ENCODE measurements around the gene ZNF526.

Gene ZNF526

DNA sequence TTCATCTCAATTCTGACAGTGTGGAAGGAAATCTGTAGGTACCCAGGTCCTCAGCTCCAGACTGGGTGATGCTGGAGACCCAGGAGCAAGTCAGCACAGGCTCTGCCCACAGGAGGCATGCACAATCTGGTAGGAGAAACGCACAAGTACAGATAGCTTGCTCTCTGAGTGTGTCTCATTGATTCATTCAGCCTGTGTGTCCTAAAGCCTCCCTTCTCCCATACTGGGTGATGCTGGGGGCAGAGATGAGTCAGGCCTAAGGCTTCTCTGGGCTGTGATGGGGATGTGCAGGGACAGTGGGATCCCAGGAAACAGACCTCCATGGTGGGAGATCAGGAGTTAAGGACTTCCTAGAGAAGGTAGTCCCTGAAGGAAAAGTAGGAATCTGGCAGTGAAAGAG is 6.8 kb downstream of the ZNF526 start:
- DNase-seq: peak; percentile 23

DNA sequence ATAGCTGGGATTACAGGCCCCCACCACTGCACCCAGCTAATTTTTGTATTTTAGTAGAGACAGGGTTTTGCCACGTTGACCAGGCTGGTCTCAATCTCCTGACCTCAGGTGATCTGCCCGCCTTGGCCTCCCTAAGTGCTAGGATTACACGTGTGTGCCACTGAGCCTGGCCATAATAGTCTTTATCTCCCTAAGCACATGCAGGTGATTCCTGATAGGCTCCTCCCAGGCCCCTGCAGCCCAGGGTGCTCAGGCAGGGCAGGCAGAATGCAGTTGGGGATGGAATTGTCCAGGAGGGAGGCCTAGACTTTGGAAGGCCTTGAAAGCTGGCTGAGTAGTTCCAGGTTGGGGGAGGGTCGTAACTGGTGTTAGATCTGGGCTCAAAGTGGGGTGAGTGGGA is 8.5 kb downstream of the ZNF526 start:
- DNase-seq: no peak

DNA sequence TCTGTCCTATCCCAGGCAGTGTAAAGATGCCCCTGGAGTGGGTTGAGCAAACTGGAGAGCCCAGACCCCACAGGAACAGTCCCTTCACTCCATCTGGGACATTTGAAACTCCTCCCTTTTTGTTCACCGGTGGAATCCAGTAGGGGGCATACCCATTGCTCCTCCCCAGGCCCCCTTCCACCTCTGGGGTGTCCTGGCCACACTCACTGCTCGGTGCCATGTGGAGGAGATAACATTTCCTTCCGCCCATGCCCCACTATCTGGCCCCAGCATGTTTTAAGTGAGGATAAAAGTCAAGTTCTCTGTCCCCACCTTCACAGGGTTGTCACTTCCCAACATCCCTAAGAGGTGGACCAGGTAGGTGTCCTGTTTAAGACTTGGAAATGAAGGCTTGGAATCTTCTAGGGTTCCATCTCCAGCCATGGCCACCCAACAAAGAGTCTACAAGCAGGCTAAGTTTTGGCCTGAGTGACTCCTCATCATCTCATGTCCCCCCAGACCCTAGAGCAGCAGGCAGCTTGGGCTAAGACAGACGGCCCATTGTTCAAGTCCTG is 9.3 kb downstream of the ZNF526 start:
- DNase-seq: no peak

DNA sequence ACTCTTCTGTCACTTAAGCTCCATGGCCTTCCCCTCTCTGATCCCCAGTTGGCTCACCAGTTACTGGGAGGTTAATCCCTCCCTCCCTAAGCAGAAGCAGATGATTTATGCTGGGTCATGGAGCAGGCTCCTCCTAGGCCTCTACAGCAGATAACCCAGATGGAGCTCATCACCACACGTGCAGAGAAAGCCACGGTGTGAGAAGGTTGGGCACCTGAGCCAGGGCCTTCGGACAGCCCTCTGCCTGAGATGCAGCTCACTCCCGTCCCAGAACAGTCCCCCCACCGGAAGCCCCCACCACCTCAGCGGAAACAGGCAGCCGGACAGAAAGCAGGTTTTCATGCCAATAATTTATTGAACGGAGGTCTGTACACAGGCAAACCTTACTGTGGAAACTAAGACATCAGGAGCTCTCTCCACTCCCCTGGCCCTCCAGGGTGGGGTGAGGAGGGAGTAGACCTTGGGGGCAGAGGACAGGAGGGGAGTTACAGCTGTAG is 9.8 kb downstream of the ZNF526 start:
- peak; percentile 11 for DNase-seq

DNA sequence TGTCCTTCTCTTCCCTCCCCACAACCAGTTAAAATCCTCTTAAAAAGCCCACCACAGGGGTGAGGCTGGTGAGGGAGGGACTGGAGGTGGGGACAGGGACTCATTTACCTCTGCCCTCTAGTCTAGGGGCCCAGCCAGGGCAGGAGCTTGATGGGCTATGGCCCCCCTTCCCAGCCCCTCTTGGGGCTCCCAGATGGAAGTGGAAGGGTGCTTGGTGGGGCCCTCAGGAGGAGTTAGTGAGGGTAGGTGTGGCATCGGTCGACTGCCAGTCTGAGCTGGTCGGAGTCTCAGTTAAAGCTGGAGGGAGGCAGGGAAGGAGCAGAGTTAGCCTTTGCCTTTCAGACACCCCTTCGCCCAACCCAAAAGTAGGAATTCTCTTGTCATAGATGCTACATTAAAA is 10.5 kb downstream of the ZNF526 start:
- no peak for DNase-seq

DNA sequence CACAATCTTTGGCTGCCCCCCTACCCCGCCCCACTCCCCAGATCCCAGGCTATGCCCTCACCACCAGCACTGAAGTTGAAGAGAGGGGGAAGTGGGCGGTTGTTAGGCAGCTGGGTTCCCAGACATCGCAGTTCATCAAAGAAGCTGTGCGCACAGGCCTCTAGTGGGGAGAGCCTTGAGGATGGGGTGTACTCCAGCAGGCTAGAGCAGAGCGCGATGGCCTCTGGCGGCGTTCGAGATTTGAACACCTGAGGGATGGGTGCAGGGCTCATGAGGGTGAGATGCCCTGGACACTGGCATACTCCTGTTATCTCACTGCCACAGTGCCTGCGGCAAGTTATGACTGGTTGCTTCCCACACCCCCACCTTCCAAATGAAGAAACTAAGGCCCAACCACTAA is 12.3 kb downstream of the ZNF526 start:
- no peak for DNase-seq

DNA sequence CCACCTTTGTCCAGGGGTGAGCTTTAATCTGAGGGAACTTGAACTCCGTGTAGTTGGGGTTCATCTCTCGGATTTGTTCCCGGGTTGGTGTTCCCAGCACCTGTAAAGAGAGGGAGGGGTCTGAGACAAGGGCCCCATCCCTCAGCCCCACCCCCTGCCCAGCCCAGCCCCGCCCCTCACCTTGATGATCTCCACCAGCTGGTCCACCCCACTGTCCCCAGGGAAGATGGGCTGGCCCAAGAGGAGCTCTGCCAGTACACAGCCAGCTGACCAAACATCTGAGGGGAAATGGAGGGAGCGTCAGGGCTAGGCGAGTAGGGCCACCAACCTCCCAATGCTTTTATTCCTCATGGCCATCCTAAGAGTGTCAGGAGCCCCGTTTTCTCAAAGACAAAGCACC is 13.0 kb downstream of the ZNF526 start:
- no peak for DNase-seq

DNA sequence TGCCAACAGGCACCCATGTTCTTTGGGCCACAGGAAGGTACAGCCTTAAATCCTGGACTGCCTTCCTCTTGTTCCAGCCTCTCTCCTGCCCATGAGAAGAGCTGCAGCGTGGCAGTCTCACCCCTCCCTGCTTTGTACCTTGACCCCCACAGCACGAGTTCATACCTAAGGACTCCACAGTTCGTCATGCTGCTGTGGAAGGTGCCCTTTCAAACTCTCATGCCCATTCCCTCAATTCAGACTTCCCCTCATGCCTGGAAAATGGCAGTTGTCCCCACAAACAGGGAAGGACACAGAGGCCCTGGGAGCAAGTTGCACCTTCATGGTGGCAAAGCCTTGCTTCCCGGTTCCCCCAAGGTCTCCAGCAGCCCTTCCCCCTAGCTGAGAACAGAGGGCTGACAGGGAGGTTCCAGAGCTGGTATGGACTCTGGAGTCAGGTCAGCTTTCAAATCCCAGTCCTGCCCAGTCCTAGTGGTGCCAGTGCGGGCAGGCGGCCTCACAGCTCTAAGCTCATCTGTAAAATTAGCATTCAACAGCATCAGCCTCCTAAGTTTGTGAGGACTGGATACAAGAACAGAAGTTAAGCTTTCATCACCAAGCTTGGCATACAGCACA is 13.7 kb downstream of the ZNF526 start:
- DNase-seq: no peak

DNA sequence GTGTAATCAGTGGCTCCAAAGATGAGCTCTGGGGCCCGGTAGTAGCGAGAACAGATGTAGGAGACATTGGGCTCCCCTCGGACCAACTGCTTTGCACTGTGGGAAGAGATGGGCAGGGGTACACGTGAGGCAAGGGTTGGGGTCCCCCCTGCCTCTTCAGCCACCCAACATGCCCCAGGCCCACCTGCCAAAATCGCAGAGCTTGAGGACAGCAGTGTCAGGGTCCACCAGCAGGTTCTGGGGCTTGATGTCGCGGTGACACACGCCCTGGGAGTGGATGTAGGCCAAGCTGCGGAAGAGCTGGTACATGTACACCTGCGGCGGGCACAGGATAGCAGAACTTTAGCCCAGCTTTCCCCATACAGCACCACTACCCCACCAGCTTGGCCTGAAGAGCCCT is 14.3 kb downstream of the ZNF526 start:
- DNase-seq: no peak

DNA sequence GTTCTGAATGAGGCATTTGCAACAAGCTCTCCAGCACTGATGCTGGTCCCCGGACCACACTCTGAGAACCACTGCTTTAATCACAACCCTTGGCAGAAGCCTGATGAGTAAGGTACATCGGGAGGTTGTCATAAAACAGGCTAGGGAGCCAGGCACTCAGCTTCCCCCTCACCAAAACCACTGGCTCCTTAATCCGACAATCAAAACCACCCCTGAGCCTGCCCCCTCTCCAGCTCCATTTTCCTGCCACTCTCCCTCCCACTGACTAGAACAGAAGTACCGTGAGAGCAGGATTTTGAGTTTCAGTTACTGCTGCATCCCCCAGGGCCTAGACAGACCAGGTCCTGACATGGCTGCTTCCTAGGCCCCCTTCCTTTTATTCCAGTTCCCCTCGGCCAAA is 15.1 kb downstream of the ZNF526 start:
- no peak for DNase-seq

DNA sequence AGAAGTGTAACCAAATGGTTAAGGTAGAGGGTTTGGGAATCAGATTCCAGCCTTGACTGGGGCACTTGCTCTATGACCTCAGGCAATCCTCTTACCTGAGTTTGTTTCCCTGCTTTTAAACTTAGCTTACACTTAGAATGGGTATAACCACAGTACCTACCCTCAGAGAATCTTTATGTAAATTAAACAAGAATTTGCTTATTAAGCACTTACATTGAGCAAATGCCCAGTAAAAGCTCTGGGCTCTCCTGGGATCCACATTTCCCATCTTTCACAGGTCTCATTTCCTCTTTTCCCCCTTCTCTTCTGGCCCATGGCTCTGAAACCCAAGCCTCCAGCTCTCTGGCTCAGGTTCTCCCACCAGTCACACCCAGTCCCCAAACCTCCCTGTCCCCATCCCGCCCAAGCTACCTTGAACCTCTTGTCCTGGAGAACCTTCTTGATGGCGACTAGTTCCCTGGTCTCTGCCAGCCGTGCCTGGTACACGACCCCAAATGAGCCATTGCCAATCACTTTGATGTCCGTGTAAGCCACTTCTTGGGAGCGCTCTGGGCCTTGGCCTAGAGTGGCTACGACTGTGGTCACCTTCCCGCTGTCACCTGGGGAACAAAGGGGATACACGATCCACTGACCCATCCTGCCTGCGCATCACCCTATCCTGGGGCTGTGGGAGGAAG is 19.6 kb downstream of the ZNF526 start:
- no peak for DNase-seq

DNA sequence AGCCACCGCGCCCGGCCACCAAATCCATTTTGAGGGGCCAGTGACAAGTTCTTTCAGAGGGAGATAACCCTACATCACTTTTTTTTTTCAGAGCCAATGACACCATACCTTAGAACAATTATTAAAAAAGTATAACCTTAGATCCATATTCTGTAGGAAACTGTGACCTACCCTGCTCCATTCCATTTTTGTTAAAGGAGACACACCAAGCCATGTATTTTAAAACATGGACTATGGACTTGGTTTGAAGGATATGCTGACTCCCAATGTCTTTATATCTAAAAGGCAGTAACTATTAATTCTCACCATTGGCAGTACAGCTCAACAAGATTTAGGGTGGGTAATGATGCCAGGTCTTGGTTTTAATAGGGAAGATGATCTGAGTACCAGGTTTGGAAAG is 21.2 kb downstream of the ZNF526 start:
- no peak for DNase-seq

DNA sequence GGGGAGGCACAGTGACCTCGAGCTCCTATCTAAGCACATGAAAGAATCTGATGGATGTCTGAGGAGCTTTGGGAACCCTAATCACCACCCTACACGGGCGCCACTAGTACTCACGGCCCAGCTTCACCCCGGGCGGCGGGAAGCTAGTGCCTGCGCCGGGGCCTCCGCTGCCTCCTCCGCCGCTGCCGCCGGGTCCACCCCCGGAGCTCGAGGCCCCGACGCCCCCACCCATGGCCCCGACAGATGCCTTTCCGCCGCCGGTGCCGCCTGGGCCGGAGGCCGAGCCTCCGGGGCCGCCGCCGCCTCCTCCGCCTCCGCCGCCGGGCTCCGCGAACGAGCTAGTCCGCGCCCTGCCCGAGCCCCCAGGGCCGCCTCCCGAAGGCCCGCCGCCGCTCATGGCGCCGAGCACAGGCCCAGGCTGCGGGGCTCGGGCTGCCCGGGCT is 22.0 kb downstream of the ZNF526 start:
- no peak for DNase-seq

DNA sequence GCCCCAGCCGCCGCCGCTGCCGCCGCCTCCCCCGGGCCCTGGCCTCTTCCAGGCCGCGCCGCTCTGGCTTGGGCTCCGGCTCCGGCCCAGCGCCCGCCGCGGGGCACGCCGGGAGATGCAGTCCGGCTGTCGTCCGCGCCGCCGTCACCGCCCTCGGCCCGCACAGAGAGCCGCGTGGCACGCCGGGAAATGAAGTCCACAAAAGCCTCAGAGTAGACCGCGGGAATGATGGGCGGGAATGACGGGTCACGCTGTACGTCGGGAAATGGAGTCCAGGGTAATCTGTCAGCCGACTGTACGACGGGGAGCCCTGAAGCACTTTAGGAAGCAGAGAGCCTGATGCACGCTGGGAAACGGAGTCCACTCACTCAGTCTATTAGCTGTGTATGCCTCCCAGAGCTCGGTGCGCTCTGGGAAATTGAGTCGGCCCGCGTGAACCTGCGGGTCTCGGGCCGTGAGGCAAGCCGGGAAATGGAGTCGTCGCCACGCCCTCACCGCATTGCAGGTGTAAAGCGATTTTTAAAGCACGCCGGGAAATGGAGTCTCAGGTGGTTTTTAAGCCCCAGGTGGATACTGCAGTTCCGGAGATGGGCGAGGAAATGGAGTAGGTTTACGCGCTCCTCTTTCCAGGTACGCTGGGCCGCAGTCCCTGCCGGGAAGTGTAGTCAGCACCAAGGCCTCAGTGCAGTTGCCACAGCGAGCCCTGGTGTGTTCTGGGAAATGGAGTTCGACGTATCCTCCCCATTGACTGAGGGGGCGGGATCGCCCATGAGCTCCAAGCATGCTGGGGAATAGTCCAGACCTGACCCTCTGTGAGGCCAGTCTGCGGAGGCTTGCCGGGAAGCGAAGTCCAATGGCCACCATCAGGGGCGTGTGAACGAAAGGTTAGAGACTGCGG is 22.6 kb downstream of the ZNF526 start, which contains the start of gene GSK3A:
GSK3A (minus strand) TSS at position 91 of the 898 bp plus-strand sequence. CDS start 137 bp downstream, outside the sequence.
- DNase-seq: peak; percentile 99

DNA sequence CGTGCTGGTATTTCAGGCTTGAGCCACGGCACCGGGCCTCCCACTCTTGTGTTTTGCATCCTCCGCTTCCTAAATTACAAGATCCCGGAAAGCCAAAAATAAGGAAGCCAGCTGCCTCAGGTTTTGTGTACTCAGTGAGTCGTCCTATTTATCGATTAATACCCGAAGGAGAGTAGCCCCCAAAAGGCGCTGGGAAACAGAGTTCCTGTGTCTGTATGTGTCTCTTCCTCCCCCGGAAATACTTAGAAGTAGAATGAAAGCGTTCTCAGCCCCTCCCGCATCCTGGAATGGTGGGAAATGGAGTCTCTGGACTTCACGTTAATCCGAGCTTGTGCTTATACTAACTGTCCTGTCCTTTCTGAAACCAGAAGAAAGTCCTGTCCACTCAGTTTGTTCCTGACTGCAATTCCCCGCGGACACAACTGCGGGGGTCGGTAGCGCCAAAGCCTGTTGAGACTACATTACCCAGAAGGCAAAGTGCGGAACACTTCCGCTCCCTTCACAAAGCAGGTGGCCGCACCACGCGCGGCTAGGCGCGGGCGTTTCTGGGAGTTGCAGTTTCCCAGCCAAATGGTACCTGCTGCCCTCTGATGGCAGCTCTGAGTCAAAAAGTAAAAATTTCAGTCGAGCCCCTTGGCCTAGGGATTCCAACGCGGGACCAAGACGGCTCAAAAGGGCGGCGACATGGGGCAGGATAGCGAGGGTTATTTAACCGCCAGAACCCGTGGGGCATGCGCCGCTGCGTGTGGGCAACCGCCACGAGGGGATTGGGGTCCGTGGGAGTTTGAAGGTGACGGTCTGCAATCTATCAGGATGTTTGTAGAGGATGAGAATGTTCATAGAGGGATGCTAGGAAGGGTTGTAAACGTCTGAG is 24.5 kb downstream of the ZNF526 start:
- DNase-seq: peak; percentile 93

DNA sequence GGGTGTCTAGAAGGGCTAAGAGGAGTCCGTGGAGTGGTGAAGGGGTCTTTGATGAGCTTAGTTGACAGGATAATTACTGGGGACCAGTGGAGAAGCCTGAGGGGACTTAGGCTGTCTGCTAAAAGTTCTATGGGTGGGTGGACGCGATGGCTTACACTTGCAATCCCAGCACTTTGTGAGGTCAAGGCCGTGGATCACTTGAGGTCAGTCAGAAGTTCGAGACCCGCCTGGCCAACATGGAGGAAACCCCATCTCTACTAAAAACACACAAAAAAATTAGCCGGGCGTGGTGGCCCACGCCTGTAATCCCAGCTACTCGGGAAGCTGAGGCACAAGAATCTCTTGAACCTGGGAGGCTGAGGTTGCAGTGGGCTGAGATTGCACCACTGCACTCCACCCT is 25.1 kb downstream of the ZNF526 start:
- no peak for DNase-seq

DNA sequence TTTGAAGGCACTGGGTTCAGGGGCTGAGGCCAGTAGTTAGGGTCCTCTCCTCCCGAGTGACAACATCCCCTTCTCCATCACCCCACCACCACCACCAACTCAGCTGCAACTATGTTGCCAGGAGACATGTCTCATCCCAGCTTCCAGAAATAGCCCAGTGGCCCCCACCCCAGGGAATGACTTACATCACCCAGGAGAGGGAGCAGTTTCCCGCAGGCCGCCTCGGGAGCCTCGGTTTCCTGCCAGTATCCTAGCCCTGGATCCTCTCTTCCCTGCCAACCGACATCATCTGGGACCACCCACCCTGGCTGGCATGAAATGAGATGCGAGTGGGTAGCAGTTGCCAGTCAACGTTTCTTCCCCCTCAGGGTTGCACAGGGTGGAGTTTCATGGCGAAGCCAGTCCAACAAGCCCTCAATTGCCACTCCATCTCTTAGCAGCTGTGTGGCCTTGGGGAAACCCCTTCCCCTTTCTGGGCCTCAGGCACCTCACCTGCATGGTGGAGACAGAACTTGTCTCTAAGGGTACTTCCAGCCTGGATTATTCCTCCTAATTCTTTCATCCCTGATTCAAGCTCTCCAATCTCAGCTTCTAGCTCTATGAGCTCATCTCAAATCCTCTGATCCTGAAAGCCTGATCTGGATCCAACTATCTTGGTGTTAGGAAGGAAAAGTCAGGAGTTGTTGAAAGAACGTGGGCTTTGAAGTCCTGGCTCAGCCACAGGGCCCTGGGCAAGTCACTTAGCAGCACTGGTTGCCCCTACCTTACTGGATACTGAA is 26.2 kb downstream of the ZNF526 start:
- peak; percentile 84 for DNase-seq

DNA sequence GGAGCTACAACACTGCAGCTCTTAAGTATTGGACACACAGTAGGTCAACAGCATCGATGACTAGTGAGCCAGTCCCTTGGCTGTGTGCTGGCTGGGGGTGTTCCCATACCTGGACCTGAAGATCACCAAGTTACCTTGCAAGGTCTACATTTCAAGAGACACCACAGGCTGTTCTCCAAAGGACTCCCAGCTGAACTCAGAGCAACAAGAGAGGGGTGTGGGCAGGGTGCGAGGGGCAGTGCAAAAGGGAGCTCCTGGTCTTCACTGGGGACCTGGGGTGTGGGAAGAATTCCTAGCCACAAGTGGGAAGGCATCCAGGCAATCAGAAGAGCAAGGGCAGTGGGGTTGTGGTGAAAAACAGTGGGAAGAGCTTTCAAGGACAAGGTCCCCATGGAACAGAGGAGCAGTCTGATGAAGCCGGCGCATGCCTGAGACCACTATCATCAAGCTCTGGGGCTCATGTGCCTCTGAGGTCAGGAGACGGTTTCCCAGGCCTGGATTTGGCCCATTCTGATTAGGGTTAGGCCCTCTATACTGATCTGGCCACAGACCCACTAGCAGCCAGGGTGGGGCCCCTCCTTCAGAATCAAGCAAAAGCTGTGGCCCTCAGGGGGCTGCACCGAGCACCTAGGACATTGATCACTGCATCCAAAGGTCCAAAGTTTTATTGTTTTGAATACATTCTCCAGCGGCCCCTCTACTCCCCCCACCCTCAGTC is 27.0 kb downstream of the ZNF526 start:
- DNase-seq: no peak

DNA sequence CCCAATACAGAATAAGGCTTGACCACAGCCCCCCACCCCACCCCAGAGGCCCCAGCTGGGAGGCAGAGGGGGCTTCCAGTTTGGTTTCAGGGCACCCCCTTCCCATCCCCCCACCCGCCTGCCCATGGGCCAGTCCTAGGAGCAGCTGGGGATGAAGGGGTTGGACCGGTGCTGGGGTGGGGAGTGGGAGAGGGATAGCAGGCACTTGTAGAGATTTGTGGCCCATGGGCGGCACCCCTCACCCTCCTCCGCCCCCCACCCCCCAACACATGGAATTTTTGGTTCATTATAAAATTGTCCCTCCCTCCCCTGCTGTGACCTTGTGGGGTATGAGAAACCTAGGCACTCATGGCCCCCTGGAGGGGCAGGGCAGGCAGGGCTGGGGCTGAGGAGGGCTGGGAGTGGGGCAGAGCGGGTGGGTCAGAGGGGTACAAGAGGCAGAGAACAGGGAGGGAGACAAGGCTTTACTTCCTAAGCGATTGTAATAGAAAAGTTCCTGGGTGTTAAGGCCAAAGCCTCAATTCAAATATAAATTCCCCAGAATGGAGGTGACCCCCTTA is 27.6 kb downstream of the ZNF526 start:
- no peak for DNase-seq

Data from fibroblast of skin of right quadriceps (primary cell).